Measurements from ENCODE around the gene HNRNPUL1. TPM values are rescaled to one million over a fixed set of nuclear protein-coding genes. Genes with fewer than 3 reads are reported as not detected.

Gene HNRNPUL1
- total RNA-seq, 1 donor from 2014 or later, result 191 TPM

GRCh38 chr19:41238244-41238643 is 25.9 kb upstream of the HNRNPUL1 start:
- intact Hi-C loops (cut with DNase I), result no loop called here
- H3K36me3 ChIP-seq, result peaks cover 67% of the 10 kb centered on the region
- no peak for DNase-seq
- H3K4me3 ChIP-seq, result no peak overlapping the region
- no peaks in the 10 kb centered on the region for H3K9me3 ChIP-seq
- ATAC-seq, result no peak
- H3K27ac ChIP-seq, result no peak overlapping the region
- H3K4me1 ChIP-seq, result no peaks in the 10 kb centered on the region
- no peaks in the 10 kb centered on the region for H3K27me3 ChIP-seq (ENCODE audit: low read depth)
- TF ChIP-seq CTCF (IDR thresholded peaks at IDR 0.05), result no peak

- intact Hi-C loops (cut with DNase I), result no loop called here
- DNase-seq (no peak), ATAC-seq (no peak)
- Histone ChIP-seq H3K9me3 (no peaks in the 10 kb centered on the region), H3K27me3 (ENCODE audit: low read depth) (no peaks in the 10 kb centered on the region), H3K4me3 (no peak overlapping the region), H3K4me1 (no peaks in the 10 kb centered on the region), H3K36me3 (peaks cover 65% of the 10 kb centered on the region), H3K27ac (no peak overlapping the region)
- TF ChIP-seq CTCF (IDR thresholded peaks at IDR 0.05), result no peak
These were observed 24.8 kb upstream of the HNRNPUL1 start for GRCh38 chr19:41239363-41239762.

GRCh38 chr19:41239961-41240574 is 24.1 kb upstream of the HNRNPUL1 start:
- peaks cover 66% of the 10 kb centered on the region for H3K36me3 ChIP-seq
- H3K9me3 ChIP-seq, result no peaks in the 10 kb centered on the region
- no peak overlapping the region for H3K4me3 ChIP-seq
- DNase-seq (no peak), ATAC-seq (no peak)
- no peaks in the 10 kb centered on the region for H3K4me1 ChIP-seq
- intact Hi-C loops (cut with DNase I), result no loop called here
- no peak for TF ChIP-seq CTCF (IDR thresholded peaks at IDR 0.05)
- no peak overlapping the region for H3K27ac ChIP-seq
- H3K27me3 ChIP-seq (ENCODE audit: low read depth), result no peaks in the 10 kb centered on the region

- DNase-seq (no peak), ATAC-seq (no peak)
- H3K9me3 ChIP-seq, result no peaks in the 10 kb centered on the region
- no peak for TF ChIP-seq CTCF (IDR thresholded peaks at IDR 0.05)
- intact Hi-C loops (cut with DNase I), result no loop called here
- no peaks in the 10 kb centered on the region for H3K27me3 ChIP-seq (ENCODE audit: low read depth)
- no peak overlapping the region for H3K27ac ChIP-seq
- H3K4me3 ChIP-seq, result no peak overlapping the region
- peaks cover 77% of the 10 kb centered on the region for H3K36me3 ChIP-seq
- no peaks in the 10 kb centered on the region for H3K4me1 ChIP-seq
These were observed 22.3 kb upstream of the HNRNPUL1 start for GRCh38 chr19:41241859-41242258.

GRCh38 chr19:41244117-41244516 is 20.1 kb upstream of the HNRNPUL1 start:
- no peaks in the 10 kb centered on the region for H3K4me1 ChIP-seq
- no peaks in the 10 kb centered on the region for H3K9me3 ChIP-seq
- intact Hi-C loops (cut with DNase I), result no loop called here
- no peaks in the 10 kb centered on the region for H3K27me3 ChIP-seq (ENCODE audit: low read depth)
- ATAC-seq (no peak), DNase-seq (no peak)
- no peak for TF ChIP-seq CTCF (IDR thresholded peaks at IDR 0.05)
- H3K4me3 ChIP-seq, result no peak overlapping the region
- no peak overlapping the region for H3K27ac ChIP-seq
- peaks cover 84% of the 10 kb centered on the region for H3K36me3 ChIP-seq

Data from lower lobe of right lung (tissue), 2 donors.